ENCODE data around the gene MAML2. TPM values are rescaled to one million over a fixed set of nuclear protein-coding genes. Genes with fewer than 3 reads are reported as not detected.

The MAML2 gene
- total RNA-seq, 1 donor from 2014 or later: 1.3 TPM

GRCh38 chr11:96385187-96385586 lies 42.2 kb upstream of the MAML2 start:
- TF ChIP-seq CTCF (IDR thresholded peaks at IDR 0.05; ENCODE audit: insufficient read depth, low read length, severe bottlenecking): no peak
- Histone ChIP-seq H3K36me3 (ENCODE audit: control insufficient read depth, insufficient read depth, low read length) (peaks cover 1% of the 10 kb centered on the region), H3K4me3 (ENCODE audit: low read depth, low read length) (no peak overlapping the region), H3K27me3 (ENCODE audit: control insufficient read depth, insufficient read depth, low read length) (no peaks in the 10 kb centered on the region)
- DNase-seq (ENCODE audit: low read depth) (no peak), FAIRE-seq (no peak)

DNA sequence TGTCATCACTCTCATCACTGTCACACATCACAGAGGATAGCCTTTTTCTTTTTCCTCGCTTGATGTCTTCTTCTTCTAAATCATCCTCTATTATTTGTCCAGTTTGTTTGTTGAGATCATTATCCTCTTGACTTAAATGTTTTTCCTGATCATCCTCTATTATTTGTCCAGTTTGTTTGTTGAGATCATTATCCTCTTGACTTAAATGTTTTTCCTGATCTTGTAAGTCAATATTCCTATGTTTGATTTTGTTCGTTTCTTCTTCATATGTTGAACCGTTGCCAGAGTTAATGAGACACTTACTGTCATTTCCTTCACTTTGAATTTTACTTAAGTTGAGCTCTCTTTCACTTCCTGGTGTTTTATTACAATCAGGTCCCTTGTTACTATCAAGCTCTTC lies 41.2 kb upstream of the MAML2 start:
- no peak for DNase-seq (ENCODE audit: low read depth)
- no peak for TF ChIP-seq CTCF (IDR thresholded peaks at IDR 0.05; ENCODE audit: insufficient read depth, low read length, severe bottlenecking)
- H3K36me3 ChIP-seq (ENCODE audit: control insufficient read depth, insufficient read depth, low read length): peaks cover 1% of the 10 kb centered on the region

GRCh38 chr11:96376796-96377195 lies 33.8 kb upstream of the MAML2 start:
- FAIRE-seq: no peak
- no peak for DNase-seq (ENCODE audit: low read depth)

More for the DNA sequence above, 41.2 kb upstream of the MAML2 start:
- Histone ChIP-seq H3K4me3 (ENCODE audit: low read depth, low read length) (no peak overlapping the region), H3K27me3 (ENCODE audit: control insufficient read depth, insufficient read depth, low read length) (no peaks in the 10 kb centered on the region)
- no peak for FAIRE-seq

DNA sequence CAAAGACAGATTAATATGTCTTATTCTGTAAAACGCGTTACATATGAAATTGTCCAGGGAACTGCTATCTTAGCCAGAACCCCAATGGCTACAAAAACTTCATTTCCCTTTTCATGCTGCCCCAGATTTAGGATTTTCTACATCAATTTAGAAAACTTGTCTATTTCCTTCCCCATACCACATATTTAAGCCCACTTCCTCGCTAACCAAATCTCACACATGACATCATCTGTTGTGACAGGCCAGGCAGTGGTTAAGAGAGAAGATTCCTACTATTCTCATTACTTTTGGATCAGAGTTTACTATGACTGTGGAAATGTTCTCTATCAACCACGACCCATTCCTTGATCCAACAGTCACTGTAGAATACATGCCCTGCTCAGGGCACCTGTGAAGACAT lies 30.8 kb upstream of the MAML2 start:
- Histone ChIP-seq H3K4me3 (ENCODE audit: low read depth, low read length) (no peak overlapping the region), H3K36me3 (ENCODE audit: control insufficient read depth, insufficient read depth, low read length) (peaks cover 2% of the 10 kb centered on the region), H3K27me3 (ENCODE audit: control insufficient read depth, insufficient read depth, low read length) (no peaks in the 10 kb centered on the region)
- no peak for TF ChIP-seq CTCF (IDR thresholded peaks at IDR 0.05; ENCODE audit: insufficient read depth, low read length, severe bottlenecking)
- FAIRE-seq (no peak), DNase-seq (ENCODE audit: low read depth) (no peak)

More at GRCh38 chr11:96376796-96377195, 33.8 kb upstream of the MAML2 start:
- Histone ChIP-seq H3K36me3 (ENCODE audit: control insufficient read depth, insufficient read depth, low read length) (peaks cover 2% of the 10 kb centered on the region), H3K27me3 (ENCODE audit: control insufficient read depth, insufficient read depth, low read length) (no peaks in the 10 kb centered on the region), H3K4me3 (ENCODE audit: low read depth, low read length) (no peak overlapping the region)
- no peak for TF ChIP-seq CTCF (IDR thresholded peaks at IDR 0.05; ENCODE audit: insufficient read depth, low read length, severe bottlenecking)

DNA sequence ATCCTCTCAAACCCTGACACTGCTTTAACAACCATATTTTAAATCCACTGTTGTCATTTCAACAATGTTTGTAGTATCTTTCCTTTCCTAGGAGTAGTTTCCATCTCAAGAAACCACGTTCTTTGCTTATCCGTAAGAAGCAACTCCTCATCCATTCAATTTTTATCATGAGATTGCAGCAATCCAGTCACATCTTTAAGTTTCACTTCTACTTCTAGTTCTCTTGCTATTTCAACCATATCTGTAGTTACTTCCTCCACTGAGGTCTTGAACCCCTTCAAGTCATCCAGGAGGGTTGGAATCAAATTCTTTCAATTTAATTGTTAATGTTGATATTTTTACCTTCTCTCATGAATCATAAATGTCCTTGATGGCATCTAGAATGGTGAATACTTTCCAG lies 24.3 kb upstream of the MAML2 start:
- DNase-seq (ENCODE audit: low read depth) (no peak), FAIRE-seq (no peak)
- Histone ChIP-seq H3K36me3 (ENCODE audit: control insufficient read depth, insufficient read depth, low read length) (peaks cover 2% of the 10 kb centered on the region), H3K27me3 (ENCODE audit: control insufficient read depth, insufficient read depth, low read length) (no peaks in the 10 kb centered on the region), H3K4me3 (ENCODE audit: low read depth, low read length) (no peak overlapping the region)
- no peak for TF ChIP-seq CTCF (IDR thresholded peaks at IDR 0.05; ENCODE audit: insufficient read depth, low read length, severe bottlenecking)

- no peak for FAIRE-seq
Observed at GRCh38 chr11:96366024-96366423, 23.0 kb upstream of the MAML2 start.

More at GRCh38 chr11:96366024-96366423, 23.0 kb upstream of the MAML2 start:
- Histone ChIP-seq H3K4me3 (ENCODE audit: low read depth, low read length) (no peak overlapping the region), H3K27me3 (ENCODE audit: control insufficient read depth, insufficient read depth, low read length) (no peaks in the 10 kb centered on the region), H3K36me3 (ENCODE audit: control insufficient read depth, insufficient read depth, low read length) (no peaks in the 10 kb centered on the region)
- no peak for DNase-seq (ENCODE audit: low read depth)
- TF ChIP-seq CTCF (IDR thresholded peaks at IDR 0.05; ENCODE audit: insufficient read depth, low read length, severe bottlenecking): no peak
